Coronary artery (tissue), 2 donors: ENCODE results near the gene GPR119.
"Not testable (repeated sequence)": the region's sequence is repeated elsewhere in the genome, so short reads cannot be mapped to it uniquely, and the experiment has no call there.

Experiments
- DNase-seq: peaks from one replicate; pipeline ENCODE4 v3.0.0-alpha.2; 2017; ENCODE audit warnings: low spot score
- H3K27ac ChIP-seq, 2 donors: fragments of 200-600 bp; sonication (generic); one replicate each; pipeline ENCODE4 v1.5.1; 2016 to 2019
- H3K4me3 ChIP-seq: fragments of 200-600 bp; sonication (generic); 2 replicates; pipeline ENCODE4 v1.5.1; 2016; ENCODE audit warnings: mild to moderate bottlenecking, moderate library complexity
- CTCF ChIP-seq: fragments of 200-600 bp; sonication (generic); IDR thresholded peaks from one replicate; pipeline ENCODE4 v1.5.1; 2019; ENCODE audit warnings: antibody characterized with exemption

The GPR119 gene

GRCh38 chrX:130339408-130340222 lies 45.9 kb downstream of the GPR119 start, which contains the start of gene SLC25A14:
SLC25A14 (plus strand) TSS chrX:130339919; CDS start chrX:130340279, 360 bp downstream.
- TF ChIP-seq CTCF: no peak
- Histone ChIP-seq H3K4me3 (peak within 1 kb of the TSS; percentile 73), H3K27ac (peak within 1 kb of the TSS in 1 of 2 donors; percentile 13)
- peak; percentile 80 for DNase-seq

DNA sequence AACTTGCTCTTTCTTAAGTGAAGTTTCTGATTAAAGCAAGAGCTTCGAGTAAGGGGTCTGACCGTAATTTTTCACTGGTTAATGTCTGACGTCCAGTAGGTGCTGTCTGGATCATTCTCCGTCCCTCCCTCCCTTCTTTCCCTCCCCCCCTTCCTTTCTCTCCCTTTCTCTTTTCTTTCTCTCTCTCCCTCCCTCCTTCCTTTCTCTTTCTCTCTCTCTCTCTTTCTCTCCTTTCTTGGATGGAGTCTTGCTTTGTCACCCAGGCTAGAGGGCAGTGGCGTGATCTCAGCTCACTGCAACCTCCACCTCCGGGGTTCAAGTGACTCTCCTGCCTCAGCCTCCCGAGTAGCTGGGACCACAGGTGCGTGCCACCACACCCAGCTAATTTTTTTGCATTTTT lies 46.6 kb downstream of the GPR119 start:
- not testable (repeated sequence) for H3K27ac ChIP-seq, DNase-seq
- peak overlapping the region; percentile 73 for H3K4me3 ChIP-seq

- DNase-seq: no peak
- TF ChIP-seq CTCF: no peak
Observed at GRCh38 chrX:130336531-130336930, 48.9 kb downstream of the GPR119 start.

More at GRCh38 chrX:130336531-130336930, 48.9 kb downstream of the GPR119 start:
- H3K4me3 ChIP-seq: no peak overlapping the region
- H3K27ac ChIP-seq: no peak overlapping the region
